Activated CD4-positive, alpha-beta T cell treated with anti-CD3 and anti-CD28 coated beads for 1 hour (primary cell): ENCODE data around the gene FRG2.
"Not testable (repeated sequence)": the region's sequence is repeated elsewhere in the genome, so short reads cannot be mapped to it uniquely, and the experiment has no call there.

Source experiments
- DNase-seq: peaks from one replicate; pipeline ENCODE4 v3.0.0-alpha.2; 2020

Gene FRG2

GRCh38 chr4:190015538-190016368, 11.3 kb downstream of the FRG2 start:
- DNase-seq: no peak

GRCh38 chr4:190014771-190015537, 12.1 kb downstream of the FRG2 start:
- DNase-seq: no peak

GRCh38 chr4:189989941-189990340, 37.1 kb downstream of the FRG2 start:
- DNase-seq: not testable (repeated sequence)

- no peak for DNase-seq
These were observed 38.1 kb downstream of the FRG2 start for GRCh38 chr4:189988877-189989431.

GRCh38 chr4:189985651-189986243, 41.3 kb downstream of the FRG2 start:
- DNase-seq: not testable (repeated sequence)

- DNase-seq: not testable (repeated sequence)
These were observed 42.4 kb downstream of the FRG2 start for GRCh38 chr4:189984661-189985060.

- not testable (repeated sequence) for DNase-seq
These were observed 43.0 kb downstream of the FRG2 start for GRCh38 chr4:189983916-189984526.

- DNase-seq: no peak
These were observed 45.1 kb downstream of the FRG2 start for GRCh38 chr4:189981970-189982369.

GRCh38 chr4:189980292-189980691, 46.8 kb downstream of the FRG2 start:
- not testable (repeated sequence) for DNase-seq

GRCh38 chr4:189979196-189980047, 47.6 kb downstream of the FRG2 start:
- DNase-seq: no peak
